ENCODE data around the gene ZBTB38. TPM values are rescaled to one million over a fixed set of nuclear protein-coding genes. Genes with fewer than 3 reads are reported as not detected.

Gene ZBTB38
- total and polyA plus RNA-seq, 3 donors from 2014 or later, result 66.7 to 167 (median 131) TPM

DNA sequence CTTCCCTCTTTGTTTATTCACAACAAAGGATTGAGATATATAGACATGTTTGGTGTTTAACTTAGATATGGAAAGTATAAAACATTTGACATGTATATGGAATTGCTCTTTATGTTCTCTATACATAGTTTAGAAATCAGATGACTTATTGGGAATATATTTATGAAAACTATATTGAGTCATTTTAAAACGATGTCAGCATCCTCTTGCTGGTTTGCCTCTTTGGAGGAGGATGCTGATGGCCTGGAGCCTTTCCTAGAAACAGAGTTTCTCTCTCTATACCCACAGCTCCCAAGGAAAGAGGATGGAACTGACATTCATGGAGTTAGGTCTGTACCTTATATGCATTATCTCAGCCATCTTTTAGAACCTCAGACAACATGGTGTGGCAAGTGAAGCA is 40.3 kb downstream of the ZBTB38 start:
- no peaks in the 10 kb centered on the region for H3K36me3 ChIP-seq (ENCODE audit: low read depth, missing control alignments)
- no peak overlapping the region for H3K4me3 ChIP-seq
- intact Hi-C loops (cut with DNase I; ENCODE audit: low total_unique reads), result no loop called here

DNA sequence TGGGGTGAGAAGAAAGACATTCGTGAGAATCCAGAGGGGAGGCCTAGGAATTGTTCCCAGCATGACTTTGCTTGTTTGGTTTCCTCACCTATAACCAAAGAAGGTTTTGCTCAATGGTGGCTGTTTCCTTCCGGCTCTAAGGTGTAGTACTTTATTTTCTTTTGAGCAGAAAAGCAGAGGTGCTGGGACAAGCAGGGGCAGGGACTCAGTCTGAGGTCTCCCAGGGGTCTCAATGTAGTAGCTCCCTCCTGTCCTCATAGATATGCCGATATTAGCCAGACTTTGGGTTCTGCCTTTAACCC is 41.6 kb downstream of the ZBTB38 start:
- Histone ChIP-seq H3K27ac (peak overlapping the region; percentile 83 to 96), H3K27me3 (no peaks in the 10 kb centered on the region), H3K9me3 (no peaks in the 10 kb centered on the region), H3K4me1 (peaks cover 44% of the 10 kb centered on the region), H3K36me3 (ENCODE audit: low read depth, missing control alignments) (no peaks in the 10 kb centered on the region), H3K4me3 (no peak overlapping the region)
- TF ChIP-seq POLR2A (IDR thresholded peaks at IDR 0.05), result no peak
- TF ChIP-seq, protein P1, sequence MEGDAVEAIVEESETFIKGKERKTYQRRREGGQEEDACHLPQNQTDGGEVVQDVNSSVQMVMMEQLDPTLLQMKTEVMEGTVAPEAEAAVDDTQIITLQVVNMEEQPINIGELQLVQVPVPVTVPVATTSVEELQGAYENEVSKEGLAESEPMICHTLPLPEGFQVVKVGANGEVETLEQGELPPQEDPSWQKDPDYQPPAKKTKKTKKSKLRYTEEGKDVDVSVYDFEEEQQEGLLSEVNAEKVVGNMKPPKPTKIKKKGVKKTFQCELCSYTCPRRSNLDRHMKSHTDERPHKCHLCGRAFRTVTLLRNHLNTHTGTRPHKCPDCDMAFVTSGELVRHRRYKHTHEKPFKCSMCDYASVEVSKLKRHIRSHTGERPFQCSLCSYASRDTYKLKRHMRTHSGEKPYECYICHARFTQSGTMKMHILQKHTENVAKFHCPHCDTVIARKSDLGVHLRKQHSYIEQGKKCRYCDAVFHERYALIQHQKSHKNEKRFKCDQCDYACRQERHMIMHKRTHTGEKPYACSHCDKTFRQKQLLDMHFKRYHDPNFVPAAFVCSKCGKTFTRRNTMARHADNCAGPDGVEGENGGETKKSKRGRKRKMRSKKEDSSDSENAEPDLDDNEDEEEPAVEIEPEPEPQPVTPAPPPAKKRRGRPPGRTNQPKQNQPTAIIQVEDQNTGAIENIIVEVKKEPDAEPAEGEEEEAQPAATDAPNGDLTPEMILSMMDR (IDR thresholded peaks at IDR 0.05), result no peak
- 46 to 51% methylated on average over 3 of the region's 3 CpGs for WGBS, 2 donors
- intact Hi-C loops (cut with DNase I; ENCODE audit: low total_unique reads), result no loop called here
- no peak for DNase-seq

More for the DNA sequence above, 40.3 kb downstream of the ZBTB38 start:
- TF ChIP-seq POLR2A (IDR thresholded peaks at IDR 0.05), result no peak
- TF ChIP-seq, protein P1 (IDR thresholded peaks at IDR 0.05), result no peak
- DNase-seq, result no peak
- peaks cover 51% of the 10 kb centered on the region for H3K4me1 ChIP-seq
- no peaks in the 10 kb centered on the region for H3K9me3 ChIP-seq
- WGBS, 2 donors, result 61 to 71% methylated on average over 1 of the region's 1 CpG
- H3K27me3 ChIP-seq, result no peaks in the 10 kb centered on the region
- H3K27ac ChIP-seq, result peak overlapping the region; percentile 83 to 96

DNA sequence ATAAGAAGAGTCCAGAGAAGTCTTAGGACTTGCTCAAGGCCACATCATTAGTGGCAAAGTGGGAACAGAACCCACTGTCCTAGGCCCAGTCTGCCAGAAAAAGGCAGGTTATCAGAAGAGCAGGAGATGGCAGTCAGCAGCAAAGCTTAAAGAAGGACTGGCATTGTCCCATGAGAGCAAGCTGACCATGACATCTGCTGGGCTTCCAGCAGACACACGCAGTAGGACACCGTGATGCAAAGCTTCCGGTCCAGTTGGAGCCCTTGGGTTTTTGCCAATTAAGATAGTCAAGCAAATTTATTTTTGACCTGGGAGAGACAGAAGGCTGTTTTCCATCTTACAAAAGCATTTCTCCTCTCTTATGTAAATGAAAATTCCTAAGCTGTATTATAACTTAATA is 42.1 kb downstream of the ZBTB38 start:
- intact Hi-C loops (cut with DNase I; ENCODE audit: low total_unique reads), result no loop called here
- peak overlapping the region; percentile 83 to 96 for H3K27ac ChIP-seq
- H3K9me3 ChIP-seq, result no peaks in the 10 kb centered on the region
- peak; percentile 88 for DNase-seq
- no peaks in the 10 kb centered on the region for H3K27me3 ChIP-seq
- TF ChIP-seq, protein P1 (IDR thresholded peaks at IDR 0.05), result no peak
- TF ChIP-seq POLR2A (IDR thresholded peaks at IDR 0.05), result no peak
- no peak overlapping the region for H3K4me3 ChIP-seq
- H3K4me1 ChIP-seq, result peaks cover 44% of the 10 kb centered on the region
- 28 to 47% methylated on average over 3 of the region's 3 CpGs for WGBS, 2 donors
- no peaks in the 10 kb centered on the region for H3K36me3 ChIP-seq (ENCODE audit: low read depth, missing control alignments)

DNA sequence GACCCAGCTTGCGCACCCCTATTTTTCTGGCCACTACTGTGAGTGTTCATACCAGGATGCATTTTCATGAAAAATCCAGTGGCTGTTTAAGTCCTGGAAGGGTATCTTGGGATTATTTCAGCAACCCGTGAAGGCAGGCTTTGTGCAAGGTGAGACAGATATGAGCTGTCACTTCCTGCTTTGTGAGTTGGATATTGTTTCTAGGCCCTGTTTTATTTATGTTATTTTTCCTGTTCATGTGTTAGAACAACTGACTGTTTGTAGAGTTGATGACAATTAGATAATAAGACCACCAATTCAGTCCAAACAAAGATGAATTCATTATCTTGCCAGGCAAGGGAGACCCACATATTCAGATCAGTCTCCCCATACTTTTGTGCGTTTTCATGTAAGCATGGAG is 42.5 kb downstream of the ZBTB38 start:
- H3K36me3 ChIP-seq (ENCODE audit: low read depth, missing control alignments), result no peaks in the 10 kb centered on the region
- 51 to 52% methylated on average over 3 of the region's 3 CpGs for WGBS, 2 donors
- H3K27ac ChIP-seq, result peak overlapping the region; percentile 83 to 96
- intact Hi-C loops (cut with DNase I; ENCODE audit: low total_unique reads), result no loop called here
- H3K27me3 ChIP-seq, result no peaks in the 10 kb centered on the region
- TF ChIP-seq, protein P1 (IDR thresholded peaks at IDR 0.05), result no peak
- TF ChIP-seq POLR2A (IDR thresholded peaks at IDR 0.05), result no peak
- no peaks in the 10 kb centered on the region for H3K9me3 ChIP-seq
- no peak overlapping the region for H3K4me3 ChIP-seq
- peaks cover 44% of the 10 kb centered on the region for H3K4me1 ChIP-seq
- DNase-seq, result no peak

DNA sequence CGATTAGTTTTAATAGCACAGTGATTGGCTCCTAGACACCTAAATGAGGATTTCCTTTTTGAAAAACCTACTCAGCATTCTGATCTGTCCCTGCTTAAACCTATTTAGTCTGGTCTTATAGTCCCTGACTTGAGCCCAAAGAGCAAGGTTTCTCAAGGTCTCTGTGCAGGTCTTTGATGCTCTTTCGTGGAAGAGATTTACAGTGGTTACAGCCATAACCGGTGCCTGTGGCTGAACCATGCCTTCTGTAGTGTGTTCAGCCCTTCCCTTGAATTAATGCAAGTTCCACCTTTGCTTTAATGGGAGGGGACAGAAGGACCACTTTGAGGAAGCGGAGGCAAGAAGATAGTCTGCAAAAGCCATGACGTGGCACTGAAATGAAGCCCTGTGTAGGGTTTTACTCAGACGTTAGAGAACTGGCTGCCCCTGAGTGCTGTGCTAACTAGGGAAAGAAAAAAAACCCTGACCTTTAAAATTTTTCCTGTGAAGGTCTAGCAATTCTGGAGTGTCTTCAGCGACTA is 43.0 kb downstream of the ZBTB38 start:
- H3K27me3 ChIP-seq, result no peaks in the 10 kb centered on the region
- intact Hi-C loops (cut with DNase I; ENCODE audit: low total_unique reads), result no loop called here
- peaks cover 44% of the 10 kb centered on the region for H3K4me1 ChIP-seq
- no peak for TF ChIP-seq POLR2A (IDR thresholded peaks at IDR 0.05)
- TF ChIP-seq, protein P1 (IDR thresholded peaks at IDR 0.05), result no peak
- peak; percentile 48 for DNase-seq
- H3K36me3 ChIP-seq (ENCODE audit: low read depth, missing control alignments), result no peaks in the 10 kb centered on the region
- WGBS, 2 donors, result 29 to 40% methylated on average over 7 of the region's 7 CpGs
- H3K9me3 ChIP-seq, result no peaks in the 10 kb centered on the region
- no peak overlapping the region for H3K4me3 ChIP-seq
- peak overlapping the region; percentile 83 to 96 for H3K27ac ChIP-seq
